MCF 10A (cell line): ENCODE measurements around the gene DNAJB9. TPM values are rescaled to one million over a fixed set of nuclear protein-coding genes. Genes with fewer than 3 reads are reported as not detected.

ENCODE experiments used
- BruUV-seq: library from RNA; stranded (reverse); fragments of 400-500 nt; replicated peaks from 2 replicates; lab custom pipeline; 2021; lab: Mats Ljungman, UMichigan
- CTCF ChIA-PET: fragments of 300-600 bp; sonication (Branson Sonifier 250); formaldehyde crosslinking; extraction: SDS; loops from one replicate; lab custom pipeline; 2021; ENCODE audit warnings: antibody characterized with exemption, inconsistent platforms; lab: Yijun Ruan, JAX
- POLR2A ChIA-PET: fragments of 300-600, 350-650 bp; sonication (Branson Sonifier 250); formaldehyde crosslinking; extraction: SDS; loops from one replicate; lab custom pipeline; 2020; ENCODE audit warnings: antibody characterized with exemption, inconsistent platforms; lab: Yijun Ruan, JAX
- DNase-seq: peaks from one replicate; pipeline ENCODE4 v3.0.0-alpha.2; 2018; ENCODE audit not compliant: unreplicated experiment
- H3K27ac Mint-ChIP-seq: one replicate; pipeline ENCODE4 v1.8.0; 2022; ENCODE audit warnings: mild to moderate bottlenecking, low read depth, mixed read lengths; ENCODE audit not compliant: unreplicated experiment
- H3K27me3 Mint-ChIP-seq: one replicate; pipeline ENCODE4 v1.8.0; 2022; ENCODE audit warnings: mixed read lengths; ENCODE audit not compliant: insufficient read depth, unreplicated experiment
- H3K36me3 Mint-ChIP-seq: one replicate; pipeline ENCODE4 v1.8.0; 2022; ENCODE audit warnings: mild to moderate bottlenecking, moderate library complexity, mixed read lengths; ENCODE audit not compliant: insufficient read depth, unreplicated experiment
- H3K4me1 Mint-ChIP-seq: one replicate; pipeline ENCODE4 v1.8.0; 2022; ENCODE audit warnings: mixed read lengths; ENCODE audit not compliant: insufficient read depth, unreplicated experiment
- H3K4me3 Mint-ChIP-seq: one replicate; pipeline ENCODE4 v1.8.0; 2022; ENCODE audit warnings: mild to moderate bottlenecking, moderate library complexity, mixed read lengths; ENCODE audit not compliant: unreplicated experiment
- H3K9me3 Mint-ChIP-seq: one replicate; pipeline ENCODE4 v1.8.0; 2022; ENCODE audit warnings: mixed read lengths; ENCODE audit not compliant: unreplicated experiment
- CTCF ChIP-seq: fragments of 200-600 bp; IDR thresholded peaks from one replicate; pipeline ENCODE4 v1.8.0; 2022; ENCODE audit warnings: antibody characterized with exemption, mild to moderate bottlenecking; ENCODE audit not compliant: unreplicated experiment
- intact Hi-C: fragments of 100-400 bp; cut with micrococcal nuclease; formaldehyde crosslinking; loops from 2 replicates; pipeline ENCODE4 v1.14.1; 2022
- total RNA-seq: library from RNA; stranded (reverse); gene quantifications from 2 replicates; pipeline ENCODE4 v1.2.3, GENCODE V29; 2022

The DNAJB9 gene
- total RNA-seq, 1 experiment from 2014 or later: 45.9 TPM

GRCh38 chr7:108559253-108559652 is 10.4 kb upstream of the DNAJB9 start:
- ChIA-PET CTCF (interaction anchor here (0.6 kb wide), 1 partner anchor 39 kb away, joined by 3 read pairs; no protein-coding TSS in a partner anchor), POLR2A (interaction anchor here (0.8 to 1.8 kb wide), 4 partner anchors 10 to 34 kb away, joined by 3 to 9 read pairs (median 6); partner anchors contain the start of genes DNAJB9, PNPLA8 and THAP5)
- DNase-seq: no peak
- Mint-ChIP-seq H3K9me3 (peaks cover 11% of the 10 kb centered on the region), H3K36me3 (peaks cover 9% of the 10 kb centered on the region), H3K4me3 (no peak overlapping the region), H3K27ac (no peak overlapping the region), H3K4me1 (no peaks in the 10 kb centered on the region), H3K27me3 (no peaks in the 10 kb centered on the region)
- TF ChIP-seq CTCF: no peak
- intact Hi-C loops: no loop called here
- no TSS peak for BruUV-seq

- TF ChIP-seq CTCF: no peak
- POLR2A ChIA-PET: interaction anchor here (0.6 to 1.2 kb wide), 3 partner anchors 9 to 372 kb away, joined by 3 to 6 read pairs (median 4); partner anchors contain the start of genes DNAJB9 and THAP5
- Mint-ChIP-seq H3K9me3 (peaks cover 11% of the 10 kb centered on the region), H3K4me1 (peaks cover 5% of the 10 kb centered on the region), H3K4me3 (no peak overlapping the region), H3K27ac (no peak overlapping the region), H3K27me3 (no peaks in the 10 kb centered on the region), H3K36me3 (peaks cover 28% of the 10 kb centered on the region)
- no peak for DNase-seq
- BruUV-seq: no TSS peak
- CTCF ChIA-PET: interaction anchor here (0.6 to 1.1 kb wide), 2 partner anchors 29 to 36 kb away, joined by 3 to 4 read pairs; no protein-coding TSS in a partner anchor
- intact Hi-C loops: no loop called here
Measured at GRCh38 chr7:108561047-108561619, 8.5 kb upstream of the DNAJB9 start.

GRCh38 chr7:108565987-108566386 is 3.7 kb upstream of the DNAJB9 start:
- Mint-ChIP-seq H3K9me3 (no peaks in the 10 kb centered on the region), H3K27ac (peak overlapping the region; percentile 64), H3K36me3 (peaks cover 43% of the 10 kb centered on the region), H3K4me3 (no peak overlapping the region), H3K27me3 (no peaks in the 10 kb centered on the region), H3K4me1 (peaks cover 14% of the 10 kb centered on the region)
- no peak for DNase-seq
- intact Hi-C loops: no loop called here
- ChIA-PET CTCF (no interaction called here), POLR2A (interaction anchor here (0.6 to 2.4 kb wide), 2 partner anchors 39 to 434 kb away, joined by 3 to 17 read pairs; partner anchors contain the start of gene PNPLA8)
- no TSS peak for BruUV-seq
- TF ChIP-seq CTCF: no peak

- peak overlapping the region; percentile 97 for H3K4me3 Mint-ChIP-seq
- BruUV-seq: TSS peak; percentile 62
- H3K27ac Mint-ChIP-seq: peak overlapping the region; percentile 99
- no peak for TF ChIP-seq CTCF
- CTCF ChIA-PET: interaction anchor here (1.0 to 1.2 kb wide), 4 partner anchors 39 to 235 kb away, joined by 3 read pairs; partner anchors contain the start of gene PNPLA8
- POLR2A ChIA-PET: interaction anchor here (0.6 to 4.6 kb wide), 8 partner anchors 9 to 1400 kb away, joined by 3 to 244 read pairs (median 3); partner anchors contain the start of genes HBP1 and PNPLA8
- peaks cover 63% of the 10 kb centered on the region for H3K36me3 Mint-ChIP-seq
- no peaks in the 10 kb centered on the region for H3K27me3 Mint-ChIP-seq
- peaks cover 23% of the 10 kb centered on the region for H3K4me1 Mint-ChIP-seq
- no peak for DNase-seq
- intact Hi-C loops: loop anchor here (1.0 kb wide), 1 partner anchor 43 kb away; the partner anchor contains the start of gene PNPLA8
- no peaks in the 10 kb centered on the region for H3K9me3 Mint-ChIP-seq
Measured at GRCh38 chr7:108568801-108569380, 783 bp upstream of the DNAJB9 start.
